22Rv1 (cell line): ENCODE data around the gene SLC38A10.

Experiments used
- ZFX ChIP-seq: fragments of 450-650 bp; IDR thresholded peaks from 2 replicates; pipeline ENCODE4 v1.6.1; 2017; ENCODE audit warnings: antibody characterized with exemption, borderline replicate concordance
- TF ChIP-seq, protein P1 (sequence below): fragments of 450-650 bp; IDR thresholded peaks from 2 replicates; pipeline ENCODE4 v1.5.1; 2017; ENCODE audit warnings: mild to moderate bottlenecking

DNA sequence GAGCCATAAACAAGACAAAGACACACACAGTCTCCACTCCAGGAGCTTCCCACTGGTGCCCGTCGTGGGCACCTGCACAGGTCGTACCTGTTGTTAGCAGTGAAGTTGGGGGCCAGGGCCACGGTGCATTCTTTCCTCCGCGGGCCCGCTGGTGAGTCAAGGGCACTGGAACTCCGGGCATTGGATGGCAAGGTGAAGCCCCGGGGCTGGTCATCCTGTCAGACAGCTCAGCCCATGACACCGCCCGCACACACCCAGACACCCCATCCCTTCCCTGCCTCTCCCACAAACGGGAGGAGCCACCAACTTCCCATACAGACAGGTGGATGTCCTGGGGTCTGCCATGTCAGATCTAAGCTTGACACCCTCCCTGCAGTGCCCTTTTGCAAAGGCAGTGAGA, 88.5 kb downstream of the SLC38A10 start:
- TF ChIP-seq, protein P1, sequence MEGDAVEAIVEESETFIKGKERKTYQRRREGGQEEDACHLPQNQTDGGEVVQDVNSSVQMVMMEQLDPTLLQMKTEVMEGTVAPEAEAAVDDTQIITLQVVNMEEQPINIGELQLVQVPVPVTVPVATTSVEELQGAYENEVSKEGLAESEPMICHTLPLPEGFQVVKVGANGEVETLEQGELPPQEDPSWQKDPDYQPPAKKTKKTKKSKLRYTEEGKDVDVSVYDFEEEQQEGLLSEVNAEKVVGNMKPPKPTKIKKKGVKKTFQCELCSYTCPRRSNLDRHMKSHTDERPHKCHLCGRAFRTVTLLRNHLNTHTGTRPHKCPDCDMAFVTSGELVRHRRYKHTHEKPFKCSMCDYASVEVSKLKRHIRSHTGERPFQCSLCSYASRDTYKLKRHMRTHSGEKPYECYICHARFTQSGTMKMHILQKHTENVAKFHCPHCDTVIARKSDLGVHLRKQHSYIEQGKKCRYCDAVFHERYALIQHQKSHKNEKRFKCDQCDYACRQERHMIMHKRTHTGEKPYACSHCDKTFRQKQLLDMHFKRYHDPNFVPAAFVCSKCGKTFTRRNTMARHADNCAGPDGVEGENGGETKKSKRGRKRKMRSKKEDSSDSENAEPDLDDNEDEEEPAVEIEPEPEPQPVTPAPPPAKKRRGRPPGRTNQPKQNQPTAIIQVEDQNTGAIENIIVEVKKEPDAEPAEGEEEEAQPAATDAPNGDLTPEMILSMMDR: no peak
- TF ChIP-seq ZFX: no peak
